ENCODE data around the gene NSUN6. TPM values are rescaled to one million over a fixed set of nuclear protein-coding genes. Genes with fewer than 3 reads are reported as not detected.

NSUN6 gene
- total RNA-seq, 4 donors from 2014 or later, result 5.0 to 10.4 (median 5.7) TPM

- 93% methylated on average over 5 of the region's 5 CpGs for WGBS
- Histone ChIP-seq H3K27ac (replicated peaks in 1 of 4) (no peak overlapping the region), H3K36me3 (peaks cover 0 to 31% (median 2%) of the 10 kb centered on the region in 4 donors), H3K4me3 (no peak overlapping the region), H3K27me3 (no peaks in the 10 kb centered on the region), H3K4me1 (peaks cover 9 to 44% (median 24%) of the 10 kb centered on the region in 4 donors), H3K9me3 (no peaks in the 10 kb centered on the region)
- TF ChIP-seq POLR2A (IDR thresholded peaks at IDR 0.05; ENCODE audit: low read depth), result no peak
- TF ChIP-seq EP300 (IDR thresholded peaks at IDR 0.05), result no peak
- TF ChIP-seq CTCF (IDR thresholded peaks at IDR 0.05), result no peak
- TF ChIP-seq POLR2AphosphoS5 (IDR thresholded peaks at IDR 0.05), result no peak
- intact Hi-C loops (cut with DNase I), result no loop called here
- no peak for DNase-seq (ENCODE audit: extremely low spot score)
Observed at GRCh38 chr10:18504161-18504560, 147.2 kb downstream of the NSUN6 start.

- peaks cover 0 to 22% (median 0%) of the 10 kb centered on the region in 4 donors for H3K36me3 ChIP-seq
- WGBS, result 70% methylated on average over 5 of the region's 5 CpGs
- intact Hi-C loops (cut with DNase I), result no loop called here
- no peaks in the 10 kb centered on the region for H3K27me3 ChIP-seq
- no peak overlapping the region for H3K27ac ChIP-seq (replicated peaks in 1 of 4)
- no peaks in the 10 kb centered on the region for H3K9me3 ChIP-seq
- peaks cover 9 to 54% (median 33%) of the 10 kb centered on the region in 4 donors for H3K4me1 ChIP-seq
- TF ChIP-seq CTCF (IDR thresholded peaks at IDR 0.05) (no peak), POLR2AphosphoS5 (IDR thresholded peaks at IDR 0.05) (no peak), POLR2A (IDR thresholded peaks at IDR 0.05; ENCODE audit: low read depth) (no peak), EP300 (IDR thresholded peaks at IDR 0.05) (no peak)
- no peak overlapping the region for H3K4me3 ChIP-seq
- DNase-seq (ENCODE audit: extremely low spot score), result no peak
Observed at GRCh38 chr10:18501629-18502028, 149.8 kb downstream of the NSUN6 start.

- WGBS, result 94% methylated on average over 3 of the region's 3 CpGs
Observed at GRCh38 chr10:18501198-18501597, 150.2 kb downstream of the NSUN6 start.

GRCh38 chr10:18500576-18500975 lies 150.8 kb downstream of the NSUN6 start:
- intact Hi-C loops (cut with DNase I), result no loop called here
- no peak overlapping the region for H3K4me3 ChIP-seq
- H3K27ac ChIP-seq (replicated peaks in 1 of 4), result no peak overlapping the region
- H3K4me1 ChIP-seq, result peaks cover 6 to 48% (median 30%) of the 10 kb centered on the region in 4 donors
- H3K36me3 ChIP-seq, result peaks cover 0 to 18% (median 0%) of the 10 kb centered on the region in 4 donors
- WGBS, result 83% methylated on average over 7 of the region's 7 CpGs
- no peak for TF ChIP-seq POLR2A (IDR thresholded peaks at IDR 0.05; ENCODE audit: low read depth)
- TF ChIP-seq POLR2AphosphoS5 (IDR thresholded peaks at IDR 0.05), result no peak
- no peak for TF ChIP-seq CTCF (IDR thresholded peaks at IDR 0.05)
- TF ChIP-seq EP300 (IDR thresholded peaks at IDR 0.05), result no peak
- no peaks in the 10 kb centered on the region for H3K27me3 ChIP-seq
- H3K9me3 ChIP-seq, result no peaks in the 10 kb centered on the region
- DNase-seq (ENCODE audit: extremely low spot score), result no peak

More at GRCh38 chr10:18501198-18501597, 150.2 kb downstream of the NSUN6 start:
- Histone ChIP-seq H3K27me3 (no peaks in the 10 kb centered on the region), H3K36me3 (peaks cover 0 to 18% (median 0%) of the 10 kb centered on the region in 4 donors), H3K27ac (replicated peaks in 1 of 4) (no peak overlapping the region), H3K4me1 (peaks cover 9 to 54% (median 33%) of the 10 kb centered on the region in 4 donors), H3K4me3 (no peak overlapping the region), H3K9me3 (no peaks in the 10 kb centered on the region)
- TF ChIP-seq POLR2A (IDR thresholded peaks at IDR 0.05; ENCODE audit: low read depth), result no peak
- no peak for TF ChIP-seq CTCF (IDR thresholded peaks at IDR 0.05)
- no peak for TF ChIP-seq POLR2AphosphoS5 (IDR thresholded peaks at IDR 0.05)
- no peak for TF ChIP-seq EP300 (IDR thresholded peaks at IDR 0.05)
- no peak for DNase-seq (ENCODE audit: extremely low spot score)
- intact Hi-C loops (cut with DNase I), result no loop called here

- Histone ChIP-seq H3K27me3 (no peaks in the 10 kb centered on the region), H3K36me3 (peaks cover 0 to 18% (median 0%) of the 10 kb centered on the region in 4 donors), H3K4me1 (peaks cover 0 to 32% (median 23%) of the 10 kb centered on the region in 4 donors), H3K27ac (replicated peaks in 1 of 4) (no peak overlapping the region), H3K4me3 (no peak overlapping the region), H3K9me3 (no peaks in the 10 kb centered on the region)
- intact Hi-C loops (cut with DNase I), result no loop called here
- DNase-seq (ENCODE audit: extremely low spot score), result no peak
- WGBS, result 77% methylated on average over 4 of the region's 4 CpGs
- no peak for TF ChIP-seq CTCF (IDR thresholded peaks at IDR 0.05)
- TF ChIP-seq EP300 (IDR thresholded peaks at IDR 0.05), result no peak
- TF ChIP-seq POLR2AphosphoS5 (IDR thresholded peaks at IDR 0.05), result no peak
- TF ChIP-seq POLR2A (IDR thresholded peaks at IDR 0.05; ENCODE audit: low read depth), result no peak
Observed at GRCh38 chr10:18498998-18499397, 152.4 kb downstream of the NSUN6 start.
